Stimulated activated CD4-positive, alpha-beta T cell treated with anti-CD3 and anti-CD28 coated beads, Interleukin-2, amount 100 ng/mL, for 24 hours (primary cell): ENCODE results near the gene ZFP1.

Experiments used
- DNase-seq, 2 donors: peaks; one replicate each; pipeline ENCODE4 v3.0.0-alpha.2; 2020

ZFP1 gene

GRCh38 chr16:75148311-75149195, at the start of gene ZFP1:
ZFP1 (plus strand) TSS chr16:75148524; CDS start chr16:75152952, 4,428 bp downstream.
- peak; percentile 95 to 96 for DNase-seq

- DNase-seq, result no peak
These were observed 49.2 kb upstream of the ZFP1 start for GRCh38 chr16:75099075-75099667.

- DNase-seq, result peak in 1 of 2 donors; percentile 57
These were observed 48.4 kb upstream of the ZFP1 start for GRCh38 chr16:75099738-75100602.

GRCh38 chr16:75100603-75100990, 47.7 kb upstream of the ZFP1 start:
- DNase-seq, result no peak

GRCh38 chr16:75101635-75102034, 46.7 kb upstream of the ZFP1 start:
- DNase-seq, result no peak

- no peak for DNase-seq
These were observed 45.7 kb upstream of the ZFP1 start for GRCh38 chr16:75102595-75102994.

GRCh38 chr16:75103994-75104393, 44.3 kb upstream of the ZFP1 start:
- DNase-seq, result no peak

GRCh38 chr16:75104836-75105235, 43.5 kb upstream of the ZFP1 start:
- DNase-seq, result no peak

- no peak for DNase-seq
These were observed 42.8 kb upstream of the ZFP1 start for GRCh38 chr16:75105306-75106061.

GRCh38 chr16:75106351-75107274, 41.7 kb upstream of the ZFP1 start:
- DNase-seq, result no peak

GRCh38 chr16:75107505-75107904, 40.8 kb upstream of the ZFP1 start:
- DNase-seq, result no peak

- peak; percentile 84 for DNase-seq
These were observed 39.3 kb upstream of the ZFP1 start for GRCh38 chr16:75108792-75109731.

- DNase-seq, result no peak
These were observed 38.5 kb upstream of the ZFP1 start for GRCh38 chr16:75109732-75110243.

GRCh38 chr16:75110637-75111513, 37.4 kb upstream of the ZFP1 start:
- DNase-seq, result peak; percentile 85

GRCh38 chr16:75111514-75111940, 36.8 kb upstream of the ZFP1 start:
- DNase-seq, result no peak

GRCh38 chr16:75111961-75112733, 36.2 kb upstream of the ZFP1 start:
- no peak for DNase-seq

GRCh38 chr16:75112734-75113491, 35.4 kb upstream of the ZFP1 start:
- DNase-seq, result no peak
